Peyer's patch (tissue), 4 donors: ENCODE results near the gene AEBP2.

ENCODE experiments used
- CTCF ChIP-seq, 6 experiments: fragments of 450-650 bp in 4 of 6; fragments of 200-600 bp in 2 of 6; sonication (generic) in 1 of 6; IDR thresholded peaks; one replicate each; pipeline ENCODE4 v1.5.1; 2017 to 2019; ENCODE audit warnings: antibody characterized with exemption in 6 of 6, mild to moderate bottlenecking in 3 of 6, moderate library complexity in 1 of 6
- POLR2A ChIP-seq, 2 donors: fragments of 450-650 bp; IDR thresholded peaks; one replicate each; pipeline ENCODE4 v1.5.1; 2017; ENCODE audit warnings: antibody characterized with exemption in 2 of 2, mild to moderate bottlenecking in 2 of 2, moderate library complexity in 2 of 2

DNA sequence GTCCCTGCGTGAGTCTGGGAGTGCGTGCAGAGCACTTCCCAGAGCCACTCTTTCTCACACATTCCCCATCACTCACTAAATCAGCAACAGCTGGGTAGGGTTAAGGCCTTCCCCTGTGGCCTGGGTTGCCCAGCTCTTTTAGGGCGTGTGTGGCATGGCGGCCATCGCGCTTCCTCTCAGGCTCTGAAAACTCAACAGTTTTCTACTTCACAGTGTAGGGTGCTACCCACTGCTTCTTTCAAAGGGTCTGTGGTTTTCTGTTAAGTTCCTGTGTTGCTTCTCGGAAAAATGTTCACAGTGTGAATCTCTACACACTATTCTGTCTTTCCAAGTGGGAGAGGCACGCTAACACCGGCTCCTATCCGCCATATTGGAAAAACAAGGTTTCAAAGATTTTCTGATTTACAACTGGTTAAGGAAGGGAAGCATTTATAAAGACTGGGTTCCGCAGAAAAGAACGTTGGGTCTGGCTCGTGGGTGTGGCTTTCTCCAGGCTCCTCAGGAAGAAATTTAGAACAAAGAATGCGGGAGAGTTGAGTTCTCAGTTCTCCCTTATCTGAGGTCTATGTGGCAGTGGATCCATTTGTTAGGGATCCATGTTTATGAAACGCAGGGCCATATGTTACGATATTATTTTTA is 34.9 kb upstream of the AEBP2 start:
- TF ChIP-seq CTCF (IDR thresholded peaks at IDR 0.05) (no peak), POLR2A (IDR thresholded peaks at IDR 0.05) (no peak)
